ENCODE results near the gene ITGB5. TPM values are rescaled to one million over a fixed set of nuclear protein-coding genes. Genes with fewer than 3 reads are reported as not detected.

Gene ITGB5
- polyA plus RNA-seq, 3 donors, result 0.68 to 1.2 (median 1.0) TPM

- Mint-ChIP-seq H3K27ac (no peak overlapping the region), H3K9me3 (peaks cover 0 to 2% (median 0%) of the 10 kb centered on the region in 7 donors), H3K4me3 (no peak overlapping the region), H3K36me3 (no peaks in the 10 kb centered on the region), H3K27me3 (ENCODE audit: low read depth in 3 of 3) (peaks cover 0 to 4% (median 1%) of the 10 kb centered on the region in 3 donors), H3K4me1 (peaks cover 2% of the 10 kb centered on the region)
- no peak overlapping the region for H3K9ac ChIP-seq (ENCODE audit: insufficient read depth, low read length, poor library complexity, severe bottlenecking)
- no peaks in the 10 kb centered on the region for H3K79me2 ChIP-seq (ENCODE audit: insufficient read depth, low read length)
- no peaks in the 10 kb centered on the region for H3K36me3 ChIP-seq (replicated peaks in 1 of 2; ENCODE audit: control insufficient read depth in 1 of 2, insufficient read depth in 2 of 2, low read length in 2 of 2)
- H3K4me3 ChIP-seq (replicated peaks in 1 of 3; ENCODE audit: low read depth in 2 of 3, low read length in 3 of 3), result no peak overlapping the region
- H3K27ac ChIP-seq (ENCODE audit: low read depth in 1 of 2, low read length in 2 of 2), result no peak overlapping the region
- no peaks in the 10 kb centered on the region for H4K20me1 ChIP-seq (ENCODE audit: insufficient read depth, low read length)
- WGBS (ENCODE audit: insufficient coverage), result no CpG with 5 or more reads among the region's 1 CpG
- no peak for TF ChIP-seq CTCF (IDR thresholded peaks at IDR 0.05)
- H3K4me2 ChIP-seq (replicated peaks; ENCODE audit: extremely low read depth, low read length, poor library complexity, severe bottlenecking), result no peak overlapping the region
- H2AFZ ChIP-seq (ENCODE audit: insufficient read depth, low read depth, low read length, poor library complexity, severe bottlenecking), result no peak overlapping the region
- H3K9me3 ChIP-seq (replicated peaks in 1 of 2; ENCODE audit: control insufficient read depth in 1 of 2, insufficient read depth in 1 of 2, low read length in 2 of 2), result no peaks in the 10 kb centered on the region
- DNase-seq, result no peak
- H3K27me3 ChIP-seq (ENCODE audit: control insufficient read depth in 2 of 2, insufficient read depth in 2 of 2, low read length in 2 of 2), result no peaks in the 10 kb centered on the region
- no peaks in the 10 kb centered on the region for H3K4me1 ChIP-seq (ENCODE audit: control insufficient read depth in 1 of 2, insufficient read depth in 2 of 2, low read length in 2 of 2)
- intact Hi-C loops (cut with micrococcal nuclease), result no loop called here
Observed at GRCh38 chr3:124847051-124847450, 40.1 kb downstream of the ITGB5 start.

- H3K9me3 Mint-ChIP-seq, result peaks cover 0 to 2% (median 0%) of the 10 kb centered on the region in 7 donors
- H3K27ac Mint-ChIP-seq, result no peak overlapping the region
- Histone ChIP-seq H3K4me1 (ENCODE audit: control insufficient read depth in 1 of 2, insufficient read depth in 2 of 2, low read length in 2 of 2) (no peaks in the 10 kb centered on the region), H3K27ac (ENCODE audit: low read depth in 1 of 2, low read length in 2 of 2) (no peak overlapping the region), H4K20me1 (ENCODE audit: insufficient read depth, low read length) (no peaks in the 10 kb centered on the region), H3K9ac (ENCODE audit: insufficient read depth, low read length, poor library complexity, severe bottlenecking) (no peak overlapping the region), H3K79me2 (ENCODE audit: insufficient read depth, low read length) (no peaks in the 10 kb centered on the region), H3K9me3 (replicated peaks in 1 of 2; ENCODE audit: control insufficient read depth in 1 of 2, insufficient read depth in 1 of 2, low read length in 2 of 2) (no peaks in the 10 kb centered on the region), H3K4me3 (replicated peaks in 1 of 3; ENCODE audit: low read depth in 2 of 3, low read length in 3 of 3) (no peak overlapping the region), H3K27me3 (ENCODE audit: control insufficient read depth in 2 of 2, insufficient read depth in 2 of 2, low read length in 2 of 2) (no peaks in the 10 kb centered on the region), H3K4me2 (replicated peaks; ENCODE audit: extremely low read depth, low read length, poor library complexity, severe bottlenecking) (no peak overlapping the region), H2AFZ (ENCODE audit: insufficient read depth, low read depth, low read length, poor library complexity, severe bottlenecking) (no peak overlapping the region), H3K36me3 (replicated peaks in 1 of 2; ENCODE audit: control insufficient read depth in 1 of 2, insufficient read depth in 2 of 2, low read length in 2 of 2) (no peaks in the 10 kb centered on the region)
- no peak for DNase-seq
- no peak for TF ChIP-seq CTCF (IDR thresholded peaks at IDR 0.05)
- intact Hi-C loops (cut with micrococcal nuclease), result no loop called here
- peaks cover 0 to 2% (median 1%) of the 10 kb centered on the region in 3 donors for H3K27me3 Mint-ChIP-seq (ENCODE audit: low read depth in 3 of 3)
- no CpG with 5 or more reads among the region's 2 CpGs for WGBS (ENCODE audit: insufficient coverage)
- no peaks in the 10 kb centered on the region for H3K36me3 Mint-ChIP-seq
- no peak overlapping the region for H3K4me3 Mint-ChIP-seq
- peaks cover 2% of the 10 kb centered on the region for H3K4me1 Mint-ChIP-seq
Observed at GRCh38 chr3:124846189-124846588, 41.0 kb downstream of the ITGB5 start.

Data from CD14-positive monocyte (primary cell).